HG03095 (cell line): ENCODE results near the gene ANAPC16.
"Not testable (repeated sequence)": the region's sequence is repeated elsewhere in the genome, so short reads cannot be mapped to it uniquely, and the experiment has no call there.

ENCODE experiments used
- ATAC-seq: cut with Tn5 transposase; IDR thresholded peaks from one replicate; pipeline ENCODE4 v1.9.1; 2021; ENCODE audit warnings: moderate library complexity; ENCODE audit not compliant: unreplicated experiment

ANAPC16 gene

DNA sequence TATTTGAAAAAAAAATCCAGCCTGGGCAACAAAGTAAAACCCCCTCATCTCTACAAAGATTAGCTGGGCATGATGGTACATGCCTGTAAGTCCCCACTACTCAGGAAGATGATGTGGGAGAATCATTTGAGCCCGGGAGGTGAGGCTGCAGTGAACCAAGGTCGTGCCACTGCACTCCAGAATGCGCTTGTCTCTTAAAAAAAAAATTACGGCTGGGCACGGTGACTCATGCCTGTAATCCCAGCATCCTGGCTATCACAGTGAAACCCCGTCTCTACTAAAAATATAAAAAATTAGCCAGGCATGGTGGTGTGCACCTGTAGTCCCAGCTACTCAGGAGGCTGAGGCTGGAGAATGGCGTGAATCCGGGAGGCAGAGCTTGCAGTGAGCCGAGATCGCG, 4.4 kb upstream of the ANAPC16 start:
- ATAC-seq, result not testable (repeated sequence)

DNA sequence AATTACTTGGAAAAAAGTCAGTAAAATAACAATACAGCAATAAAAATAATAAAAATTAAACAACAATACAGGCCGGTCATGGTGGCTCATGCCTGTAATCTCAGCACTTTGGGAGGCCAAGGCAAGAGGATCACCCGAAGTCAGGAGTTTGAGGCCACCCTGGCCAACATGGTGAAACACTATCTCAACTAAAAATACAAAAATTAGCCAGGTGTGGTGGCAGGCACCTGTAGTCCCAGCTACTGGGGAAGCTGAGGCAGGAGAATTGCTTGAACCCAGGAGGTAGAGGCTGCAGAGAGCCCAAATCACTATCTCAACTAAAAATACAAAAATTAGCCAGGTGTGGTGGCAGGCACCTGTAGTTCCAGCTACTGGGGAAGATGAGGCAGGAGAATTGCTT, 4.0 kb upstream of the ANAPC16 start:
- not testable (repeated sequence) for ATAC-seq

DNA sequence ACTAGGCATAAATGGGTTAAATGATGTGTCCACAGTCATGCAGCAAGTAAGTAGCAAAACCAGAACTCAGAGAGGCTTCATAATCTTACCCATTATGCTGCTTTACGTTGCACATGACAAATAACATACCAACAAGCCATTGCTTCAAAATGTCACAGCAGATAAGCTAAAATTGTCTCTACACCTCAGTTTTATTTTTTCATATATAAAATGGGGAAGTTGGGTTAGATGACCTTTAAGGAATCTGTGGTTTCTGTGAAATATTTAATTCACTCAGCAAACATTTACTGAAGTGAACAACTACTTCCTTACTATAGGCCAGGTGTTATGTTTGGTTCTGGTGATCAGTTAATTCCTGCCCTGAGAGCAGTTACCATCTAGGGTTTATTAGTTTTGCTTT, 2.5 kb downstream of the ANAPC16 start:
- no peak for ATAC-seq

DNA sequence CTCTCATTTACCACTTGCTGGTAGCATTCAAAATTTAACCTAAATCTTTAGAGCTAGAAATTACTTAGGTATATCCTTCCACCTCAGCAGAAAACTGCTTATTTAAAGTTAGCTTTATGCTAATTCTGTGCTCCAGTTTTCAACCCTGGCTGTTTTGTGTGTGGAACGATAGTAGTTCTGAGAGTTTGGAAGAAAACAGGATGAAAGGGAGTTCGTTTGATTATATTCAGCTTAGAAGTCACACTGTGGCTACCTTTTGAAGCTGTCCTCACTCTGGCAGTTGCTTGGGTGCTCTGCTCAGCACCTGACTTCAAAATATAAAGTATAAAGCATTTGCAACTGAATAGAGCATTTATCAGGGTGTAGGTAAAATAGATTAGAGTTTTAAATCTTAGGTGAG, 2.9 kb downstream of the ANAPC16 start:
- no peak for ATAC-seq

DNA sequence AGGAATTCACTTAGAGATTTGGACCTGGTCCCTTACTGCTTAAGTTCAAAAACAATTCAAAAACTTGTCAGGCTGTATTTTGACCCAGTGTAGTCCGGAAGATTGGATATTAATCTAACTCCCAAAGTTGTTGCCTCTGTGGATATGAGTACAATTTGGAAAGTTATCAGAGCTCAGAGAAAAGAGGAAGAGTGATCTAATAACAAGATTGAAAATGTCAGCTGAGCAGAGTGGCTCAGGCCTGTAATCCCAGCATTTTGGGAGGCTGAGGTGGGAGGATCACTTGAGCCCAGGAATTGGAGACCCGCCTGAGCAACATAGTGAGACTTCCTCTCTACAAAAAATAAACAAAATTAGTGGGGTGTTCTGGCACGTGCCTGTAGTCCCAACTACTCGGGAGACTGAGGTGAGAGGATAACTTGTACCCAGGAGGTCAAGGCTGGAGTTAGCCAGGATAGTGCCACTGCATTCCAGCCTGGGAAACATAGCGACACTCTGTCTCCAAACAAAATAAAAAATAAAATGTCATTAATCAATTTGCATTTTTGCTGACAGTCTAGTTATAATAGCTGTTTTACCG, 3.5 kb downstream of the ANAPC16 start:
- no peak for ATAC-seq

DNA sequence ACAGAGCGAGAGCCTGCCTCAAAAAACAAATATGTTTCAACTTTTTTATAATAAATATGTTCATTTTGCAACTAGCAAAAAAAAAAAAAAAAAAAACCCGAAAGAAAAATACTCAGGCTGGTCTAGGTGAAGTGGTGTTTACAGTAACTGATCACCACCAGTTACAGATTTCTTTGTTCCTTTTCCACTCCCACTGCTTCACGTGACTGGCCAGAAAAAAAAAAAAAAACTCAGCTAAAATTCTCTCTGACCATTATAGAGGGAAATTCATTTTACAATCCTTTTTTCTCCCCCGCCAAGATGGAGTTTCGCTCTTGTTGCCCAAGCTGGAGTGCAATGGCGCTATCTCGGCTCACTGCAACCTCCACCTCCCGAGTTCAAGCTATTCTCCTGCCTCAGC, 4.8 kb downstream of the ANAPC16 start:
- ATAC-seq, result no peak

DNA sequence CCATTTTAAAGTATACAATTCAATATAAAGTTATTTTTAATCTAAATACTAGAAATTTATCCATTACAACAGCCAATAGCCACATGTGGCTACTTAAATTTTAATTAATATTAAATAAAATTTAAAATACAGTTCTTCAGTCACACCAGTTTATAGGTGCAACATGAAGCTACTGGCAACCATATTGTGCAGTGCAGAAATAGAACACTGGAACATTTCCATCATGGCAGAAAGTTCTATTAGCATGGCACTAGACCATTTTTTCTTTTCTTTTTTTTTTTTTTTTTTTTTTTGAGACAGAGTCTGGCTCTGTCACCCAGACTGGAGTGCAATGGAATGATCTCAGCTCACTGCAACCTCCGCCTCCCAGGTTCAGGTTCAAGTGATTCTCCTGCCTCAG, 5.5 kb downstream of the ANAPC16 start:
- ATAC-seq, result no peak

DNA sequence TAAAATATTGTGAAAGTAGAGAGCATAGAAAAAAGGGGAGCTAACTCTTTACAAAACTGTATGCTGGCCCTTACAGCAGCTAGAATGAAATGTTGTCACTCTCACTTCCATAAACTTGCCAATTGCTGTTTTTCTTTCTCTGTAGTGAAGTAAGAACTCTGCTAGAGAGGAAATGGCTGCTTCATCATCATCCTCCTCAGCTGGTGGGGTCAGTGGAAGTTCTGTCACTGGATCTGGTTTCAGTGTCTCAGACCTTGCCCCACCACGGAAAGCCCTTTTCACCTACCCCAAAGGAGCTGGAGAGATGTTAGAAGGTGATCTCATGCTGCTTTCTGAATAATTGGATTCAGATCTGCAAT, 7.9 kb downstream of the ANAPC16 start:
- no peak for ATAC-seq

DNA sequence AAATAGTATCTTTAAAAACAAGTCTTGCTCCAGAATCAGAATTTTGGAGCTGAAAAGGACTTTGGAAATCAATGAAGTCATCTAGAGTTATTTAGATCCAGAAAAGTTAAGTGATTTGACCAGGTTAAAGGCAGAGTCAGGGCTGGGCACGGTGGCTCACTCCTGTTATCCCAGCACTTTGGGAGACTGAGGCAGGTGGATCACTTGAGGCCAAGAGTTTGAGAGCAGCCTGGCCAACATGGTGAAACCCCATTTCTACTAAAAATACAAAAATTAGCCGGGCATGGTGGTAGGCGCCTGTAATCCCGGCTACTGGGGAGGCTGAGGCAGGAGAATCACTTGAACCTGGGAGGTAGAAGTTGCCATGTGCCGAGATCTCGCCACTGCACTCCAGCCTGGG, 8.4 kb downstream of the ANAPC16 start:
- not testable (repeated sequence) for ATAC-seq

DNA sequence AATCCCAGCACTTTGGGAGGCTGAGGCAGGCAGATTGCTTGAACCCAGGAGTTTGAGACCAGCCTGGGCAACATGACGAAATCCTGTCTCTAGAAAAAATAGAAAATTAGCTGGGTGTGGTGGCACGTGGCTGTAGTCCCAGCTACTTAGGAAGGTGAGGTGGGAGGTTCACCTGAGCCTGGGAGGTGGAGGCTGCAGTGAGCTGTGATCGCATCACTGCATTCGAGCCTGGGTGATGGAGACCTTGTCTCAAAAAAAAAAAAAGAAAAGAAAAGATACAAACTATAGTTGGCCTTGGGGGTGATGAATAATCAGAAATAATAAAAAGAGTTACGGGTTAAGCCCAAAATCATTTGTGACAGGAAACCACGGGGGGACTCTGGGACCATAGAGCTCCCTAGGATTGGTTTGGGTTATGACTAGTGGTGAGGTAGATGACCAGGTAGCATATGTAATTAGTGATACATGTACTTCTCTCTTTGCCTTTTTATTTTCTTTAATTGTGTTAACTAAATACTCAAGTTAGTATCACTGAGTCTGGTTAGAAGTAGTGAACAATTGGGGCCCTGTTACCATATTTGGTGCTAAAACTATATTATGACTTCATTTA, 10.7 kb downstream of the ANAPC16 start:
- no peak for ATAC-seq

DNA sequence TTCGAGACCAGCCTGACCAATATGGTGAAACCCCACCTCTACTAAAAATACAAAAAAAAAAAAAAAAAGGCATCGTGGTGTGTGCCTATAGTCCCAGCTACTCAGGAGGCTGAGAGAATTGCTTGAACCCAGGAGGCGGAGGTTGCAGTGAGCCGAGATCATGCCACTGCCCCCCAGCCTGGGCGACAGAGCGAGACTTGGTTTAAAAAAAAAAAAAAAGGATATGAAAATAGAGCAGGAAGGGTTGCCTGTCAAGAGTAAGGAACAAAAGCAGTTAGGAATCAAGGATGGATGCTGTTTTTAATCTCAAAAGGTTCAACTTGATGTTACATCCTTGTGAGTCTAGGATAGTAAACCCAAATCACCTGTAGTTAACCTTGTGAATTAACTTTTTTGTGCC, 12.0 kb downstream of the ANAPC16 start:
- ATAC-seq, result no peak

DNA sequence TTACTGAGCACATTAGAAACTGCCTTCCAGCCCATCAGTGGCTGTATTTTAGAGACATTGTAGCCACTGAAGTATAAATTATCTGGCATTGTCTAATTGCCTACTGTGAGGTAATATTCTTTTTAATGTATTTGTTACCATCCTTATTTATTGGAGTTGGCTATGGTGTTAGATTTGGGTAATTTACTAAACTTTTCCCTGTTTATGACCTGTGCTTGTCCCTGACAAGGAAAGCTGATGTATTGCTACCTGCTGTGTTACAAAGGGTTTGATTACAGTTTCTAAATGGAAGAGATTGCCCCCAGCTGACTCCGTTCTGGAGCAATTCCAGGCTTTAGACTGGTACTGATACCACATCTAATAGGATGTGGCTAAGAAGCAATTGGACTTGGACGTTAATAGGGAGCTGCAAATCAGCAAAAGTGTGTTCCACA, 12.5 kb downstream of the ANAPC16 start:
- ATAC-seq, result no peak

DNA sequence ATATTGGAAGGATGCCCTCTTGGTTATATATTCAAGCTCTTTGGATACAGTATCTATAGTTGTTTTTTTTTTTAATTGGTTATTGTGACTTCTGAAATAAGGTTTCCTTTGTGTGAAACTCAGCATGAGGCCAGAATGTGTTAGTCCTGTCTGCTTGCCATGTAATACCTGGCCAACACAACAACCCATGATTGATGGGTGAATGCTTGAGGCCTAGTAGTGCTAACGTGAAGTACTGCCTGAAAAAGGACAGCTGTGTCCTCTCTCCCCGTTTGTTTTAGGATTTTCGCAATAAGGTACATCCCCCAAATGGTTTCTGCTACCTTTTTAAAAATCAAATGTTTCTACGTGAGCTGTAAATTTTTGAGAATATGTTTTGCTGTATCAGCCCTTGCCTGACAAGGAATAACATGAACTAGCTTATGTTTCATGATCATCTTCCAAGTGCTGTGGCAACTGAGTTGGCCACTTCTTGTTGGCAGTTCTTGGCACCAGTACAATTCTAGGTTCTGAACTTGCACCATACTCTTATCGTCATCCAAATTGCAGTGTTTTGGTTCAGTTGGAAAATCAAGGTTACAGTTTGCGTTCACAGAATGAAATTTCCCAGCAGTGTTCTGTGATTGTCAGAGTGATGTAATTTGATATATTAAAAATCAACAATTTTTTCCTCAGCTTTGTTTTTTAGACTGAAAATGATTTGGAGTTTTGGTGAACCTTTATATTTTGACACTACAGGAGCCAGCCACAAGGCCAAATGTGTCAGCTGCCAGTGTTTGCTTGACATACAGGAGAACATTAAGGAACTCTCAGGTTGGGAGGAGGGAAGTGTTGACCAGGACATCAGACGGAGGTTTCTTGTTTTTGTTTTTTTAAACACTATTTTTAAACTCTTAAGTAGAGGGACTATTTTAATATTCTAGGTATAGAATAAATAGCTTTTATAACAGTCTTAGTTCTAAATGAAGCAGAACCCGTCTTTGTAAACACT, 13.7 kb downstream of the ANAPC16 start:
- no peak for ATAC-seq

DNA sequence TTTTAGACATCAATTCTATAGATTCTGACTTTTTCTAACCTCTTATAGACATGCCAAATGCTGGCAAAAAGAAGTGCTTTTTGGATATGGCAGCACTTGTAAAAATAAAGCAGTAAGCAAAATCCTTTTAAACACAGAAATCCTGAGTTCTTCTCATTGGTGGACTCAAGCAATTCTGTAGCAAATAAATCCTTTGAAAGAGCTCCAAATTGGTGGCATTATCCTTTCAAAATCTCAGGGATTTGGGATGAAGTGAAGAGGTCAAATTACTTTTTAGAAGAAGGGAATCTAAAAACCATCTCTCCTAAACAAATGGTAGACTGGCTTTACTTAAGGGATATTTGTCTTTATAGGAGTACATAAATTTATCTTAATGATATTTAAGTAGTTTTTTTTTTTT, 17.8 kb downstream of the ANAPC16 start:
- no peak for ATAC-seq

DNA sequence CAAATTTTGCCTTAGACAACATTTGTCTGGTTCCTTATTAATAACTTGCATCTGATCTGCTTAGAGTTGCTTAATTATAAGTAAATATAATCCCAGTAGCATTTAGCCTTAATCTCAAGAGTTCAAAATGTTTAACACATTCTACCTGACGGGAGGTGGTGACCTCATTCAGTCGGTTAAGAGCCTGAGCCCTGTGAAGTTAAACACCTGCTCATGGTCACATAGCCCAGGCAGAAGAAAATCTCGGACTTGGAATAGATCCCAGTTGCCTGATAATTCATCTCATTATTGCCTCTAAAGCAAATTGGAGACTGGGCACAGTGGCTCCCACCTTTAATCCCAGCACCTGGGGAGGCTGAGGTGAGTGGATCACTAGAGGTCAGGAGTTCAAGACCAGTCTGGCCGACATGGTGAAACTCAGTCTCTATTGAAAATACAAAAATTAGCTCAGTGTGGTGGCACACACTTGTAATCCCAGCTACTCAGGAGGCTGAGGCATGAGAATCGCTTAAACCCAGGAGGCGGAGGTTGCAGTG, 18.8 kb downstream of the ANAPC16 start:
- ATAC-seq, result no peak

DNA sequence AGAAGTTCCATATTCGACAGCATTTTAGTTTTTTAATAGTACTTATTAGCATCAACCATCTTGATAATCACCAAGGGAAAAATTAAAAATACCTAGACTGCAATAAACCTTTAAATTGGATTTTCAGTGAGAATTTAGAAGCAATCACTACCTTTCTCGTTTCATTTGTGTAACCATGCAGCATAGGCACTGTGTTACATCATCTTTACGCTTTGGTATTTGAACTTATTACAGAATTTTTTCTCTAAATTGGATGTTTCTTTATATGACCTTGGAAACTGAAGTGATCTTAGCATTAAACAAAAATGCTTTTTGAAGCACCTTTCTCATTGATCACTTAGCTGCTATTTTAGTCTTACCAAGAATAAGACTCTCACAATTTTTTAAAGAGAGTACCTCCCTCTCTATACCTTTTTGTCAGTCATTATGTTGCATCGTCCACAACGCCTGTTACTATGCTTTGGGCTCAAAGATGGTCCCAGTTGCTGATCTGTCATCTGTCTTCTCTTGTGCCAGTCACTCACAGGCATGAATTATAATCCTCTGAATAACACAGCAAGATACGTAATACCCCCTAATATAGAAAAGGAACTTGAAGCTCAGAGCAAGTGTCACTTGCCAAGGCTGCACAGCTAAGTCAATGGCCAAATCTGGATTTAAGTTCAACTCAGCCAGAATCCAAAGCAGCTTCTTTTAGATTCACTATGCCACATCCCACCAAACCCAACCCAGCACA, 19.9 kb downstream of the ANAPC16 start:
- no peak for ATAC-seq

DNA sequence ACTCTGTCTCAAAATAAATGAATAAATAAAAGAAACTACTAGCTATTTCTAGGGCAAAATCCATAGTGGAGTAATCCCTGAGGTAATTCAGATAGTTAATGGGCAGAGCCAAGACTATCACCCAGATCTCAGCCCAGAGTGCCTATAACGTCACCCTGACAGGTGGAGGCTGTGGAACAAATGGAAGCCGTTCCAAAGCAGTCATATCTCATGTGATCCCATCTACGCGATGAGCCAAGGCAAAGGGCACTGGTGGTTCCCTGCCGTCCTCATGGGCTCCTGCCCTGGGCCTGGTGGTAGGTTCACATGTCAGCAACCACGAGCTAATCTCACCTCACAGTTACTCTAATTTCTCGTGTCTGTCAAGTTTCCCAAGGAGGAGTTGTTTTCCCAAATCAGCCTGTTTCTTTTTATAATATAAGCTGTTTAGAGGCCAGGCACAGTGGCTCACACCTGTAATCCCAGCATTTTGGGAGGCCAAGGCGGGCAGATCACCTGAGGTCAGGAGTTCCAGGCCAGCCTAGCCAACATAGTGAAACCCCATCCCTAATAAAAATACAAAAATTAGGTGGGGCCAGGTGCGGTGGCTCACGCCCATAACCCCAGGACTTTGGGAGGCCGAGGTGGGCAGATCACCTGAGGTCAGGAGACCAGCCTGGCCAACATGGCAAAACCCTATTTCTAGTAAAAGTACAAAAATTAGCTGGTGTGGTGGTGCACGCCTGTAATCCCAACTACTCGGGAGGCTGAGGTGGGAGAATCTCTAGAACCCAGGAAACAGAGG, 22.8 kb downstream of the ANAPC16 start:
- no peak for ATAC-seq

DNA sequence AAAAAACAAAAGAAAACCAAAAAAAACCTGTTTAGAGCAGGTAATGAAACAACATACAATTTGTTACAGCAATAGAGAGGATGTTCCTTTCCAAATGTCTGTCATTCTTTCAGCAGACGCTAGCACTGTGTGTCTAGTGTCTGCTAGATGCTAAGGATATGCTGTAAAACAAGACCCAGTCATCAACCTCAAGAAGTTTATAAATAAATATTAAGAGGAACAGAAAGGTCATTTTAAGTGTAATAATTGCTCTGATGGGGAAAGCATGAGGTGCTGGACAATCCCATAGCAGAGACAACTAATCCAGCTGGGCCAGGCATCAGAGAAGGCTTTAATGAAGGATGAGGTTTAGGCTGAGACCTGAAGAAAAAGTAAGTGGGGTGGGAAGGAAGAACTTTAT, 23.6 kb downstream of the ANAPC16 start:
- ATAC-seq, result no peak

DNA sequence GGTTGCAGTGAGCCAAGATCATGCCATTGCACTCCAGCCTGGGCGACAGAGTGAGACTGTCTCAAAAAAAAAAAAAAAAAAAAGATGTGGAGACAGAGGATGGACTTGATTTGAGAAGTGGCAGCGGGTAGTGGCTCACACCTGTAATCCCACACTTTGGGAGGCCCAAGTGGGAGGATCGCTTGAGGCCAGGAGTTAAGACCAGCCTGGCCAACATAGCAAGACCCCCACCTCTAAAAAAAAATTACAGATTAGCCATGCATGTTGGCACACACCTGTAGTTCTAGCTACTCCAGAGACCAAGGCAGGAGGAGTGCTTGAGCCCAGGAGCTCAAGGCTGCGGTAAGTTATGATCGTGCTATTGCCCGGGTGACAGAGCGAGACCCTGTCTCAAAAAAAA, 24.6 kb downstream of the ANAPC16 start:
- no peak for ATAC-seq

DNA sequence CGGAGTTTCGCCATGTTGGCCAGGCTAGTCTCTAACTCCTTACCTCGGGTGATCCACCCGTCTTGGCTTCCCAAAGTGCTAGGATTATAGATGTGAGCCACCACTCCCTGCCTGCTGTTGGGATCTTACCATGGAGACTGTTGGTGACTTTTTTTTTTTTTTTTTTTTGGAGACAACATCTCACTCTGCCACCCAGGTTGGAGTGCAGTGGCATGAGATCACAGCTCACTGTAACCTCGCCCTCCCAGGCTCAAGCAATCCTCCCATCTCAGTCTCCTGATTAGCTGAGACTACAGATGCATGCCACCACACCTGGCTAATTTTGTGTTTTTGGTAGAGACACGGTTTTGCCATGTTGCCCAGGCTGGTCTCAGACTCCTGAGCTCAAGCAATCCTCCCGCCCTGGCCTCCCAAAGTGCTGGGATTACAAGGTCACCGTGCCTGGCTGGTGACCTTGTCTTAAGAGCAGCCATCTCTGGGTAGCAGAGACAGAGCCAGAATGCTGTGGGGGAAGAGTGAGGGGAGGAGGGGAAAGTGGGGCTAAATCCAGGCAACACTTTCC, 26.0 kb downstream of the ANAPC16 start:
- ATAC-seq, result no peak
